ENCODE measurements around the gene KDM7A.

KDM7A gene

DNA sequence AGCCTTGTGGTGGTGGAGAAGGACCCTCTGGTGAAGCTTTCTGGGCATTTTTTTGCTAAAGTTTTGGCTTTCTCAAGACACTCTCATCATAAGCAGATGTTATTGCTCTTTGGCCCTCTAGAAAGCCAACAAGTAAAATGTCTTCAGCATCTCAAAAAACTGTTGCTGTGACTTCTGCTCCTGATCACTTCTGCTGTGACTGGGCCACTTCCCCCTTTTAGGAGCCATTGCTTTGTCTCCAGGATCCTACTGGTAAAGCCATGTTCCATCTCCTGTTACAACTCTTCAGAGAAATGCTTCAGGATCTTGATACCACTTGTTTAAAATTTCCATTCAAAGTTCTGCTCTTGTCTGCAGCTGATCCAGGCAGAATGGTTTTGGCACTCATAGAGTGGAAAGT is 125.0 kb downstream of the KDM7A start:
- no peak for DNase-seq

DNA sequence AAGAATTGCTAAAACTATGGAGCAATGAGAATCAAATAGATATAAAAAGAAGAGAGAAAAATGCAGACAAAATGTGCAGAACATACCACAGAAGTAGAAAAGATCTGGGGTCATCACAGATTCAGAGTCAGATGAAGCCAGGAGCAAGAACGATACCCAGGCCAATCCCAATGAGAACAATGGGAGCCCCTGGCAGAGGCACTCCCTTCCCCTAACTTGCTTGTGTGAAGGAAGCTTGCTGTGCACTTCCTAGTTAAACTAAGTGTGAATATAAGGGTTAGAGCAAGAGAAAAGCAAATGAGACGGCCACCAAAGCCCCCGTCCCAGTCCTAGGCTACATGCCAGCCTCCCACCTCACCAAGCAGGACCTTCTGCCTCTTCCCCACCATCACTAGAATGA is 126.7 kb downstream of the KDM7A start:
- DNase-seq = no peak

DNA sequence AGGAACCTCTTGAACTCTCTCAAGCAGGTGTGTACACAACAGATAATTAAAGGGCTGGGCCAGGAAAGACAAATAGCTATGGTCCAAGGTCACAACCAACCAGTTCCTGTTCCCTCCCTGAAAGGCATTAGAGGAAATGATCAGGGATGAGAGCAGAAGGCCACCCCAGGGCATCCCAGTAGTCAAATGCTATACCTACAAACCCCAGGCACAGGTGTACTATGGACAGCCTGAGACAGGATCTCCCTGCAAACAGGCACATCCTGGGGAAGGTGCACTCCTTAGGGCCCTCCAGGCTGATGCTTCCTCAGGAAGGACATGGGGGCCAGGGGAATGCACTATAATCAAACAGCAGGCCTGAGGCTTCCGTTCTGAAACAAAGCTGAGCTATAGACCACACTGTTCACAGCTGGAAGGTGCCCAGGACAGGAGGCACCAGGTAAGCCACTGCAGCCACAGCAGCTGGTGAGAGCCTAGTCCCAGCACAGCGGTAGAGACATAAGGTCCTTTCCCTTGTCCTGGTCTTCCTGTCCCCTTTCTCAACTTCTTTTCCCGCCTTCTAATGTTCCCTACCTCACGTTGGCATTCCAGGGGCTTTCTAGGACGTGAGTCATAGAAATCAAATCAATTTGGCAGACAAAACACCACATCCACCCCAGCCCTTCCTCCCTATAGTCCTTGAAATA is 127.3 kb downstream of the KDM7A start:
- DNase-seq = no peak

DNA sequence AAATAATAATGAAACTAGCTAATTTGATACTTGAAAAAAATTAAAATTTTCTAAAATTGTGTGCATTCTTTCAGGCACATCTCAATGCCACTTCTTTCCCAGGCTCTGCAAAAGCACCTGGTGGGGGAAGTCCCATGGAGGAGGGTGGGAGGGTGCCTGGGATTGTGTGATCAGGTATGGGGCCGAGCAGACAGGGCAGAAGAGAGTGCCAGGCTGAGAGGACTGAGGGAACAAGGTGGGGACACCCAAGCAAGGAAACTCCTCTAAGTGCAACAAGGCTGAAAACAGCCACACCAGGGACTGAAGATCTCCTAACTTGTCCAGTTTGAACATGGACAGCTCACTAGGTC is 127.8 kb downstream of the KDM7A start:
- no peak for DNase-seq

DNA sequence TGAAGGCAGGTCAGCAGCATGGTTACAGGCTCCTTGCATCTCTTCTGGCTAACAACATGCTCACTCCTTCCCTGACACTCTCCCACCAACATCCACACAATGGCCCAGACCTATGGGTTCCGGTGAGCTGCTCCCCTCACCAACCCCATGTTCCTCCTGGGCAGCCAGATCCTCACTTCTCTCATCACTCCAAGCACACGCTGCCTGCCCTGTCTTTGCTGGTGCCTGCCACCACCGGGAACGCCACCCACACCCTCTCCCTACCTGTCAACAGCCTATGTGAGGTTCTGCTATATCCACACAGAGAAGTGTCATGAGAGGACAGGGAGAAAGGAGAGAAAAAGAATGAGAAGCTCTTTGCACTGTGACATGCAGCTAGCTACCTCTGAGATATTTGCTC is 128.6 kb downstream of the KDM7A start:
- no peak for DNase-seq

DNA sequence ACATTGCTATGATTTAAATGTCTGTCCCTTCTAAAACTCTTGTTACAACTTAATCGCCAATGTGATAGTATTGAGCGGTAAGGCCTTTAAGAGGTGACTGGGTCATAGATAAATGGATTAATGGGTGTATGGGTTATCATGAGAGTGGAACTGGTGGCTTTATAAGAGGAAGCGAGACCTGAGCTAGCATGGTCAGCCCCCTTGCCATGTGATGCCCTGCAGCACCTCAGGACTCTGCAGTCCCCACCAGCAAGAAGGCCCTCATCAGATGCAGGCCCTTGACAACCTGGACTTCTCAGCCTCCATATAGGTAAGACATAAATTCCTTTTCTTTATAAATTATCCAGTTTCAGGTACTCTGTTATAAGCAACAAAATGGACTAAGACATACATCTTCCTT is 129.6 kb downstream of the KDM7A start:
- no peak for DNase-seq

DNA sequence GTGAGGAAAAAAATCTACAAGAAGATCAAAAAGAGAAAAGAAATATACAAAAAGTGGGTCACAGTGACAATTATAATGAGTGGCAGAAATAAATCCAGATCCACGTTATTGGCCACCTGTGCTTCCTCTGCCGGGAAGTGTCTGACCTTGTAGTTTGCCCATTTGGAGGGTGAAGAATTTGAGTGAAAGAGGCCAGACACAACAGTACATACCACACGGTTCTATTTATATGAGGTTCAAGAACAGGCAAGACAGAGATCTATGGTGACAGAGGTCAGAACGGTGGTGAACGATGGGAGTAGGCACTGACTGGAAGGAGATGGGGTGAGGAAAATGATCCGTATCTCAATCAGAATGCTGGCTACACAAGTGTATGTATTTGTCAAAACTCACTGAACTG is 131.1 kb downstream of the KDM7A start:
- no peak for DNase-seq

DNA sequence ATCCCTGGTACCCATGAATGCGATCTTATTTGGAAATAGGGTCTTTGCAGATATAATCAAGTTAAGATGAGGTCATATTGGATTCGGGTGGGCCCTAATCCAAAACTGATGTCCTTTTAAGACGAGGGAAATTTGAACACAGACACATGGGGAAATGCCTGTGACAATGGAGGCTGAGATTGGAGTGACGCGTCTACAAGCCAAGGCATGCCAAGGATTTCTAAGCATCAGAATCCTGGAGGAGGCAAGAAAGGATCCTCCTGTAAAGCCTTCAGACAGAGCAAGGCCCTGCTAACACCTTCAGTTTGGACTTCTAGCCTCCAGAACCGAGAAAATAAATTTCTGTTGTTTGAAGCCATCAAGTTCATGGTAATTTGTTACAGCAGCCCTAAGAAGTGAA is 132.5 kb downstream of the KDM7A start:
- DNase-seq = no peak

DNA sequence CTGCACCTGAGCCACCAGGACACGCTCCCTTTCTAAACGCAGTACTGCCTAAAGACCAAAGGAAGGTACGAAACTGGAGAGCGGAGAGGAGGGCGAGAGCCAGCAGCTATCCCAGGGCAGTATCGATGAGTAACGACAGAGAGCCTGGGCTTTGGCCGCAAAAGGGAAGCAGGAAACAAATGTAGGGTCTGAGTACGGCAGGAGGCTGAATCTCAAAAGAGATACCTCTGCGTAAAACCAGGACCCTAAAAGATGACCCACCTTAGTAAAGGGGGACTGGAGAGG is 134.5 kb downstream of the KDM7A start:
- DNase-seq = no peak

DNA sequence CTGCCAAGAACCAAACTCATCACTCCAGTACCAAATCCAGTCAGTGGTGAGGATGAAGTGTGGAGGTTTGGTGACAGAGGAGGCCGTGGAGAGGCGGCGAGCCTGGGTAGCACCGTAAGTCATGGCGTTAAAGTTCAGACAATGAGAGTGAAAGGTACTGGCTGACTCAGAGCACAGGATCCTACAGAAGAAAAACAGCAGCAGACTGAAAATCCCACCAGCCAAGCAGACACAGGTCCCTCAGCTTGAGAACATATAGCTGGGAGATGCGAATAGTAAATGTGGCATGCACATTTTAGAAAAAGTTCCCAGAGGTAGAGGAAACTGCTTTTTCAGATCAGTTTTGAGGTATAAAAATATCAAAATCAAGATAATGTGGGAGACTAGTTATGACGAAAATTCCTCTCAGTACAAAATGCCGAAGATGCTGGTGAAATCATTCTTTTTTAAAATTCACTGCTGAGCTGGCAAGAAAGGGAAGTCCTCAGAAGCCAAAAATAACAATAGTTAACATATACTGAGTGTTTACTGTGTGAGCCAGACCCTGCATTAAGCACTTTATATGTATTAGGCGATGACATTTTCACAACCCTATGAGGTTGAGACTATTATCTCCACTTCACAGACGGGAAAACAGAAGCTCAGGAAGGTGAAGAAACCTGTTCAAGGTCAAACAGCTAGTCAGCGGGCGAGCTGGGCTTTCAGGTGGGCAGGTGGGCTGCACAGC is 135.0 kb downstream of the KDM7A start:
- no peak for DNase-seq

DNA sequence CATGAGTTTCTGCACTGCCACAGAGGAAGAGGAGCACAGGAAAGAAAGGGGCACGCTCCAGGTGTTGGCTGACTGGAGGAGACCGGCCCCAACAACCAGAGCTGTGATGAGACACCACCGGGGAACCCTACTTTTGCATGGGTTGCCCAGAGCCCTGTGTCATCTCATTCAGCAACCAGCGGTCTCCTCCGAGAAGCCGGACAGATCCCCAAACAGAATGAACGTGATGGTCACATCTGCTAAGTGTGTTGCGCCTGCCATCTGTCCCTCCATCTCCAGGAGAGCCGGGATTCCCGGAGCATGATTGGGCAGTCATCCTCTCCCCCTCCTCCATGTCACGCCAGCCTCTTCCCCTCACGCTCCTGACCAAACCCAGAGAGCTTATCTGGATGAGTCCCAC is 136.9 kb downstream of the KDM7A start:
- no peak for DNase-seq

DNA sequence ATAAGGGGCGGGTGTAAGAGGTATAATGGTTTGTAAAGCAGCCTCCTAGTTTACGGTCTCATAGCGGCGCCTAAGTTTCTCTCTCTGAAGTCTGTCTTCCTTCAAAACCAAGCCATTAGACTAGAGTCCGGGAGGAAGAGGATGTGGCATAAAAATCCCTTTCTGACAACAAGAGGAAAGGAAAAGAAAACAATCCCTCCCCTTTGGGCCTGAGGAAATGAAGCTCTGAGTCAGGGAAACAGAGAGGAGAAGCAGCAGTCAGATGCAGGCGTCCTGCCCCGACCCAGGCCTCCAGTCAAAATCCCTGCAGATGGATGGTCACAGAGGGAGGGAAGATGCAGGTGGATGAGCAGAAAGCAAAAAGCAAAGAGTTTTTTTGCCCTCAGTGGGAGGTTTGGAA is 137.7 kb downstream of the KDM7A start:
- no peak for DNase-seq

DNA sequence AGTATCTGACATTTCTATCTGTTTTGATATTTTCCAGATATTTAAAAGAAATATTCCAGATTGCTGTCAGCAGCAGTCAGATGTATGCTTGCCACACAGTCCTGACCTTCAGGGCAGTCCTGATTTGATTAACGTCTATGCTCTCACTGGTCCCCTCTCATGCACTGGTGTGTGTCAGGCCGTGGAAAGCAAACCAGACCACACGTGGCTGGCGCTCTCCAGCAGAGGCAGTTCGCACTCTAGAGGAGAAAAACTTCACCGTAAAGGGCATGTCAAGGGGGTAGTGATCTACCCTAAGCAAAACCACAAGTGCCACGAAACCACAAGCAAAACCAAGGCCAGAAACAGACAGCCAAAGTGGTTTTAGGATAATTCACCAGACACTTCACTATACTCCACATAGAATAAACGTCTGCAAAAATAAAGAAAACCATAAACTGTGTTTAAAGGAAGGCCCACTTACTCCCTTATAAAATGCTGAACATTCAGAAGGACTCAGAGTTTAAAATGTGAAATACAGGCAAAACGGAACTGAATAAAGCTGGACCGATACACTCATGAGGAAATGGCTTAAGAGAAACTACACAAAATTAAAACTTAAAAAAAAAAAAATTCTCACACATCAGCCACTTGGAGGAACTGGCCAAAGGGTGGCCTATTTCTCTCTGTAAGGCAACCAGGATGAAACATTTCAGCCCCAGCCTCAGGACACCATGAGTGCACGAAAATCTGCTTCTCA is 140.4 kb downstream of the KDM7A start:
- DNase-seq = no peak

DNA sequence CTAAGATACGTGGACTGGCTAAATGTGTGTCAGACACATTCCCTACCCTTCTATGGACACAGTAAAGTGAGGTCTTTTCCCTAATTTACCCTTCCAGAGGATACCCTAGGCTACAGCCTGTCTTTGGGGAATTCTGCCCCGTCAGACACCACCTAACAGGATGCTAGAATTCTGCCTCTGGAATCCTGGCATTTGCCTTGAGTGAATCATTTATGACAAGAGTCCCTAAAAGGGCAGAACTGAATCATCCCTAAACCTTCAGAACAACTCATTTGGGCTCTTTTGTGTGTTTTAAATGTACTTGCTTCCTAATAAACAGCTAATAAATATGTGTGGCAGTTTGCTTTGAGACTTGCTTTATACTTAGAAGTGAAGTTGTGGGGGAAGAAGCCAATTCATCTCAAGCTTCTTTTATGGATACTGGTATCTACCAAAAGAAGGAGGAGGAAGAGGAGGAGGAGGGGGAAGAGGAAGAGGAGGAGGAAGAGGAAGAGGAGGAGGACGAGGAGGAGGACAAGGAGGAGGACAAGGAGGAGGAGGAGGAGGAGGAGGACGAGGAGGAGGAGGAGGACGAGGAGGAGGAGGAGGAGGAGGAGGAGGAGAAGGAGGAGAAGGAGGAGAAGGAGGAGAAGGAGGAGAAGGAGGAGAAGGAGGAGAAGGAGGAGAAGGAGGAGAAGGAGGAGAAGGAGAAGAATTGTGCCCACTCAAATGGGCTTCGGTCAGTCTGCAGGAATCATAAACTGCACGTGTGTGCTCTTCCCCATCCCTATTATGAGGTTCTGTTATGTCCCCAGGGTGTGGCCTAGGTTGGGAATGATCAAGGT is 141.2 kb downstream of the KDM7A start:
- no peak for DNase-seq
